DMS114 treated with DMSO at 0.1 percent for 48 hours (cell line): ENCODE data around the gene GJD2.

Experiments
- DNase-seq: peaks from one replicate; lab custom pipeline; 2025; ENCODE audit not compliant: unreplicated experiment; lab: John Stamatoyannopoulos, UW

Gene GJD2

DNA sequence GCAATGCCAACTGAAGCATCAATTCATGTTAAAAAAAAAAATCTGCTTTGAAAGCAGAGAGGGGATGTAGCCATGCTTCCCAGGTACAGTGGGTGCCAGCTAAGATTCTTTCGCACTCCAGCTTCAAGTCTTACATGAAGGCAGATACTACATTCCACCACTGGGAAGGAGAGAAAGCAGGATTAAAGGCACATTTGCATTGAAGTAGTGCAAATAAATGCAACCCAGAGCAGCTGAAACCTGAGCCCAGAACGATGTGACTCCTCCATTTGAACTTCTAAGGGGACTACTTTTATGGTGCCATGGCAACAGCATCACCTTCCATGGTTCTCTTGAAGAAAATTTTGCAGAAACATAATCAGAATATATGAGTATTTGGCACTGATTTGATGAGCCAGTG lies 19.1 kb upstream of the GJD2 start:
- no peak for DNase-seq

DNA sequence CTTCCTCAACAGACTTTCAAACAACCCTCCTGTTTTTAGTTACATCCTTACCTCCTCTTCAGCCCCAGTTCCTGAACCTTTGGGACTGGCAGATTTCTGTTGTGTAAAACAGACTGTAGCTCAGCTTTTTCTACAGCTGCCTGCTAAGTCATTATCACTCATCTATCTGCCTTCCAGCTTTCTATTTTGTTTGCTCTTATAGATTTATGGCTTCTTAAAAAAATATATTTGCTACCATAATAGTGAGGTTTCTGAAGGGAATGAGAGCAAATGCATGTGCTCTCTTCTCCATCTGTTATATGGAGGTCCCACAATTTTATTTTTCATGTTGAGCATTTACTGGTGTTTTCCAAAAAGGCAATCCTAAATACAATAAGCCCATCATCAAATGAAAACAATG lies 18.2 kb upstream of the GJD2 start:
- DNase-seq = no peak

- no peak for DNase-seq
Measured at GRCh38 chr15:34772312-34772711, 17.5 kb upstream of the GJD2 start.

DNA sequence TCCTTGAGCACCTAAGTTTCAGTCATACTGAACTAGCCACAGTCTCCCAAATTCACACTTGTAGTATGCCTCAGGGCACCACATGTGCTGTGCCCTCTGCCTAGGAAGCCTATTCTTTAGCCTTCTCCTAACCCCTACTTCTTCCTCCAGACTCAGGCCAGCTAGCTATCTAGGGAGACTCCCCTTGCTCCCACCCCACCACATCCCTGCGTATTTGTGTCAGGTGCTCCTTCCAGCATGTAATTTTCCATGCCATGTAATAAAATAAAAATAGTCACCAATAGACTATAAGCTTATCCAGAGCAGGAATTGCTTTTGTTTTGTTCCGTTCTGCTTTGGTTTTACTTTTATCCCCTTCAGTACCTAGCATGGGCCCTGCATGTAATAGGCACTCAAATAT lies 14.9 kb upstream of the GJD2 start:
- no peak for DNase-seq

GRCh38 chr15:34768530-34768929 lies 13.7 kb upstream of the GJD2 start:
- no peak for DNase-seq

GRCh38 chr15:34765741-34766140 lies 10.9 kb upstream of the GJD2 start:
- DNase-seq = no peak

DNA sequence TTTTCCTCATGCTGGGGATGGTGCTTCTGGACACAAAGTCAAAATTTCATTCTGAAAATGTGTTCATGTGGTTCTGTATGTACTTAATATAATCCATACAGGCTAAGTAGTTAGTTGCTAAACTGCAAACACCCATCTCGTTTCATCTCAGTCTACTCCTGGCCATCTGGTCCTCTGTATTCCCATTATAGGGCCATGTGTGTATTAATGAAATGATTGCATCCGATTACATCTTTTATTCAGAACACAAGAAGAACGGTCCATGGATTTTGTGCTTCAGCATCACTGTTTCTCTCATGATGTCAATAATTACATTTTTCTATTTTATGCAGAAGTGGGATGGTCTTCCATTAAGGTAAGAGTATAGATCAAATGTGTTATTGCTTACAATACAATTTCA lies 6.1 kb upstream of the GJD2 start:
- no peak for DNase-seq

GRCh38 chr15:34759992-34760391 lies 5.2 kb upstream of the GJD2 start:
- no peak for DNase-seq

DNA sequence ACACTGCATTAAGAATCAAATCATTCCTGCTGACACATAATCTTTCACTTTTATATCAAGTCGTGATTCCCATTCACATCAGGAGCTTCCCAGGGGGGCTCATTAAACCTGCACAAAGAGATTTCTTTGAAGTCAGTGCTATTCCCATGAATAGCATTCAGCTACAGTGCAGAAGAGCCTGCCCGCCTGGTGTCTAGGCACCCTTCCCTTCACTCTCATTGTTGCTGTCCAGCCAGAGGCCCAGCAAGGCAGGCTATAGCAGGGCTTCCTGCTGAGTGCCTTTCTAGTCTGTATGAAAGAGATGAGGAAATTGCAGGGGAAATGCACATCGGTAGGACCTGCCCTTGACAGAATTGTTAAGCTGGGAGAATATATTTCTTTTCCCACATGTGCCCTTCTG lies 4.5 kb upstream of the GJD2 start:
- no peak for DNase-seq

DNA sequence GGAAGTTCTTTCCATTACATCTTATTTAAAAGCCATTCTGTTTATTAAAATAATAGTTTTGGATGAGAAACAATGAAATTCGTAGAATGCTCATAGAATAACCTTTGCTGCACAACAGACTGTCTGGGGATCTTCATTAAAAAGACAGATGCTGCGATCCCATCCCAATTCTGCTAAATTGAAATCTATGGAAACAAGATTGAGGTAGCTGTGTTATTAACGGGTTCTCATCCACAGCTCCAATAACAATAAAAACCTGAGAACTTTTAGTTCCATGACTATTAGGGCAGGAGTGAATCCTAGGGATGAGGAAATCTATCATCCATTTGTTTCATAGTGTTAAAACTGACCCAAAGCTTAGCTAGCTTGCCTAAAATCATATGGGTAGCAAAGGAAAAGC lies 2.5 kb upstream of the GJD2 start:
- no peak for DNase-seq

DNA sequence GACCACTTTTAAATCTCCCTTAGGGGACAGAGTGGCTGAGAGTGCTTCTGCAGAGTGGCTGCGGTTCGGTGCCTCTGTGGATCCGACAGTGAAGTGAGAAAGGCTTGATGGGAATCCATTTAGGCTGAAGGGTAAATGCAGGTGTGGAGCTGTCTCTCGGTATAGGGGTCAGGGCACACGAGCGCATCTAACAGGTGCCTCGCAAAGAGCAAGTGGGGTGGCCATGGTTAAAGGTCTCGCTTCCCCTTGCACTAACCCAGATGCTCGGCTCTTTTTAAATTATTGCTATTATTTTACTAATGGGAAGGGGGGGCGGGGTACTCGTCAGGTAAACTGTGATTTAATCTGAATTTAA lies 598 bp upstream of the GJD2 start:
- DNase-seq = no peak

- no peak for DNase-seq
Measured at GRCh38 chr15:34754171-34754601, 612 bp downstream of the GJD2 start.

DNA sequence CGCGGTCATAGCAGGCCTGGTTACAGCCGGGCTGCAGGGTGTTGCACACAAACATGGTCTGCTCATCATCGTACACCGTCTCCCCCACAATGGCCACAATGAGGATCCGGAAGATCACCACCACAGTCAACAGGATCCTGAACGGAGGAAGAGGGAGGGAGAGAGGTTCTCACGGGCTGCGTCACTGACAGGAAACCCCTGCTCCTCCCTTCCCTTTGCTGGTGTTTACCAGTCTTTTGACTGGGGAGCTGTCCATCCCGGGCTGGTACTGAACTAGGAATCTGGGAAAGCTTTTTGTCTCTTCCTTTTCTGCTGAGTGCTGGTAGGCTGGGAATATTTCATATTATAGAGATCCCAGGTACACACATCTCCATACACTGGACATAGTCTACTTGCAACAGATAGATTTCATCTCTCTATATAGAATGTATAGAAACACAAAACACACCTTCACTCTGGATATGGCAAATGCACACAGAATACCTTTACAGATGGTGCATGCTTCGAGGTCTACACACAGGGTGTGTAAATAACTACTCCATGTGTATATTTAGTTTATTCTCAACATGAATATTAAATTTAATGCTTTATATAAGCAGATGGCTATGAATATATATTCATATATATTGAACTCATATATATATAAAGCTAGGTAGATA lies 1.4 kb downstream of the GJD2 start:
- DNase-seq = peak; percentile 2

- no peak for DNase-seq
Measured at GRCh38 chr15:34749691-34750090, 5.1 kb downstream of the GJD2 start.

DNA sequence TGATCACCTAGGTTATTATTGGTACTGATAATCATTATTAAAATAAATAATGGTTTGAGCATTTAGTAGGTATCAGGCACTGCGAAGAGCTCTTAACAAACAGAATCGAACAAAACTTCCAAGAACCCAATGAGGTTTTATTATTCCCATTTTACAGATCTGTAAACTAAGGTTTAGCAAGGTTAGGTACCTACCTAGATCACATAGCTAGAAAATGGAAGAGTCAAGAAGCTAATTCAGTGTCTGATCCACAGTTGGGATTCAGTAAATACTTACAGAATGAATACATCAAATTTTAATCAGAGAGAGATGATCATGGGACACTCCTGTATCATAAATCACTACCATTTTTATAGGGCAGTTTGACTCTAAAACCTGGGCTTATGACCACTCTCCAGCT lies 15.5 kb downstream of the GJD2 start:
- DNase-seq = no peak

- DNase-seq = no peak
Measured at GRCh38 chr15:34738002-34738401, 16.8 kb downstream of the GJD2 start.

DNA sequence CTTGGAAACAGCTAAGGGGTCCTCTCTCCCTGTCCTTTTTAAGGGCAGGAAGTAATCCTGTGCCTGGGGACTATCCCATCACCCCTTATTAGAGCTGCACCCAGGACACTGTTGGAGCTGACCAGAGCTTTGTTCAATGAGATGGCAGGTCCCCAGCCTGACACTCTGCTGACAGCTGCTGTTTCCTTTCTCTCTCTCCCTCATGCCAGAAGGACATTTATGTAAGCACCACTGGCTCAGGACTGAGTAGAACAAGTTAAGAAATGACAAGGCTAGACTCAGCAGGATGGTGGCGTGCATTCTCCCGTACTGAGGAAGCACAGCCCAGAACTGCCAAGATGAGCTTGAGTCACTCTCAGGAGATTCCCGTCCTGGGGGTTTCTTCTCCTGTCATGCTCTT lies 17.3 kb downstream of the GJD2 start:
- DNase-seq = no peak

- no peak for DNase-seq
Measured at GRCh38 chr15:34734303-34734702, 20.5 kb downstream of the GJD2 start.

DNA sequence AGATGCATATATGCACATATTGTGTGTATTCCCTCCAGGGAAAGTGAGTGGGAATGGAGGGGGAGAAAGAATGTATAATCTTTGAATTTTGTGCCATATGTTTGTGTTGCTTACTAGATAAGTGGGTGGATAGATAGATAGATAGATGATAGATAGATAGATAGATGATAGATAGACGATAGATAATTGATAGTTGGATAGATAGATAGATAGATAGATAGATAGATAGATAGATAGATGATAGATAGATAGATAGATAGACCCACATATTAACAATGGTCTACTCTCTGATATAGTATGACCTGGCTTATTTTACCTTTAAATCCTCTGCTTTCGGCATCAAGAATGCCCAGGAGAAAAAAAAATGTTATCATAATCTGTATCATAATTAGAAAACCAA lies 21.2 kb downstream of the GJD2 start:
- DNase-seq = no peak

DNA sequence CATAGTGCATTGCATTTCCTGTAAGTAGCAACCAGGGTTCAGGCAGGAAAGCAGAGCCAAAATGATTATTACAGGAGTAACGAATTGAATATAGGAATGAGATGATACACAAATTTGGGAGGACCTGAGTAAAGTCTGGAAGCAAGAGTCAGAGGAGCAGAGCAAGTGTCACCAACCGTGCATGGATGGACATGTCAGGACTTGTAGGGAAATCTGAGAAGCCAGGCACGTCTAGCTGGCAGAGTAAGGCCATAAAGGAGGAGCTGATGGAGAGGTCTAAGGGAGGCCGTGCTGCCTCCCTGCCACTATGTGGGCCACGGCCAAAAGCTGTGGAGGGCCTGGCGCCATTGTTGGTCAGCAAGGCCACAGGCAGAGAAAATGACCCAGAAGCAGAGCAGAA lies 22.4 kb downstream of the GJD2 start:
- no peak for DNase-seq

- DNase-seq = no peak
Measured at GRCh38 chr15:34730701-34731100, 24.1 kb downstream of the GJD2 start.

DNA sequence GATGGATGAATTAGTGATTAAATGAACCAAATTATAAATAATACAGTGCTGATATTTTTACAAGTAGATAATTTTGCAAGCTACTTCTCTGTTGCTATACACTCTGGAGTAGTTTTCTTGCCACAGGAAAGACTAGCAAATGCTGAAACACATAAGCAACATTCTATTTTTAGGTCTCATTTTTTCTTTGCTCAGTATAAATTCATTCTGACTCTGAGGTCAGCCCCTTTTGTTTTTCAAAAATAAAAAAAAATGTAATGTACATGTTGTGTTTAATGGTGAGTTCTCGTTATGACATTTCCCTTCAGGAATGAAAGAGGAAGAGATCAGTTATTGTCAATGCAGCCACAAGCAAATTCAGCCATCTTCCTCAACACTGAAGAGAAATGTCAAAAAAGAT lies 24.9 kb downstream of the GJD2 start:
- no peak for DNase-seq

GRCh38 chr15:34729056-34729455 lies 25.7 kb downstream of the GJD2 start:
- DNase-seq = no peak
